HL-60 (cell line): ENCODE results near the gene SCYGR2.

ENCODE experiments used
- DNase-seq, 2 experiments: peaks; one replicate each; pipeline ENCODE4 v3.0.0-alpha.2; 2010 to 2020; ENCODE audit warnings: low read depth in 1 of 2, low spot score in 1 of 2
- H3K27ac ChIP-seq: fragments of 250-450 bp; sonication (Bioruptor Pico); replicated peaks from 2 replicates; pipeline ENCODE4 v1.5.1; 2020; ENCODE audit warnings: mild to moderate bottlenecking, moderate library complexity
- H3K27me3 ChIP-seq: fragments of 250-450 bp; sonication (Bioruptor Pico); 2 replicates; pipeline ENCODE4 v1.5.1; 2021; ENCODE audit warnings: mild to moderate bottlenecking, moderate library complexity; ENCODE audit not compliant: insufficient read depth, poor library complexity, severe bottlenecking
- H3K4me3 ChIP-seq: replicated peaks from 2 replicates; pipeline ENCODE4 v1.5.1; 2011; ENCODE audit warnings: mild to moderate bottlenecking, control low read depth, low read length; ENCODE audit not compliant: insufficient read depth
- GABPA ChIP-seq: IDR thresholded peaks from 2 replicates; pipeline ENCODE4 v1.6.1; 2012; ENCODE audit warnings: low read depth
- POLR2AphosphoS5 ChIP-seq: IDR thresholded peaks from 2 replicates; pipeline ENCODE4 v1.6.1; 2012; ENCODE audit warnings: low read depth
- SPI1 ChIP-seq: IDR thresholded peaks from 2 replicates; pipeline ENCODE4 v1.6.1; 2012; ENCODE audit warnings: low read depth, mild to moderate bottlenecking, borderline replicate concordance
- TF ChIP-seq, protein P1 (sequence below): IDR thresholded peaks from one replicate; pipeline ENCODE4 v1.5.1; 2011; ENCODE audit warnings: low read length, control low read depth, inconsistent platforms; ENCODE audit not compliant: insufficient read depth
- TF ChIP-seq, protein P2 (sequence below): IDR thresholded peaks from 2 replicates; pipeline ENCODE4 v1.6.1; 2012; ENCODE audit warnings: low read depth; ENCODE audit not compliant: insufficient replicate concordance

Gene SCYGR2

DNA sequence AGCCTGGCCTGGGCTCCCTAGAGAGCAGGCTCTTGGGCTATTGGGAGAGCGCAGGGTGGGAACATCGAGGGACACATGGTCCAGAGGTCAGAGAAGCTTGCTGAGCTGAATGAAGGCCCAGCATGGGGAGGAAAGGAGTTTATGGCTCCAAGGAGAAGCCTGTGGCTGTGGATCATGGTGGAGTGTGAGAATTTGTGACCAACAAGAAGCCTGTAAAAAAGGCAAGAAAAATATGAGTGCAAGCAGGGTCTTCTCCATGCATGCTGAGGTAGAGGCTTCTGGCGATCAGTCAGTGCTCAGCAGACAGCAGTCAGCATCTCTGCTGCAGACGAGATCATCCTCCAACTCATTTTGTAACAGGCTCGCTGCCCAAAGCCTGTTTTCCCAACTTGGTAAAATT, 17.2 kb downstream of the SCYGR2 start:
- no peak for DNase-seq
- no peak overlapping the region for H3K4me3 ChIP-seq
- H3K27me3 ChIP-seq, result peaks cover 9% of the 10 kb centered on the region
- H3K27ac ChIP-seq, result no peak overlapping the region
- TF ChIP-seq GABPA, result no peak
- TF ChIP-seq, protein P1, sequence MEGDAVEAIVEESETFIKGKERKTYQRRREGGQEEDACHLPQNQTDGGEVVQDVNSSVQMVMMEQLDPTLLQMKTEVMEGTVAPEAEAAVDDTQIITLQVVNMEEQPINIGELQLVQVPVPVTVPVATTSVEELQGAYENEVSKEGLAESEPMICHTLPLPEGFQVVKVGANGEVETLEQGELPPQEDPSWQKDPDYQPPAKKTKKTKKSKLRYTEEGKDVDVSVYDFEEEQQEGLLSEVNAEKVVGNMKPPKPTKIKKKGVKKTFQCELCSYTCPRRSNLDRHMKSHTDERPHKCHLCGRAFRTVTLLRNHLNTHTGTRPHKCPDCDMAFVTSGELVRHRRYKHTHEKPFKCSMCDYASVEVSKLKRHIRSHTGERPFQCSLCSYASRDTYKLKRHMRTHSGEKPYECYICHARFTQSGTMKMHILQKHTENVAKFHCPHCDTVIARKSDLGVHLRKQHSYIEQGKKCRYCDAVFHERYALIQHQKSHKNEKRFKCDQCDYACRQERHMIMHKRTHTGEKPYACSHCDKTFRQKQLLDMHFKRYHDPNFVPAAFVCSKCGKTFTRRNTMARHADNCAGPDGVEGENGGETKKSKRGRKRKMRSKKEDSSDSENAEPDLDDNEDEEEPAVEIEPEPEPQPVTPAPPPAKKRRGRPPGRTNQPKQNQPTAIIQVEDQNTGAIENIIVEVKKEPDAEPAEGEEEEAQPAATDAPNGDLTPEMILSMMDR, result no peak
- TF ChIP-seq SPI1, result no peak
- no peak for TF ChIP-seq POLR2AphosphoS5
- TF ChIP-seq, protein P2, sequence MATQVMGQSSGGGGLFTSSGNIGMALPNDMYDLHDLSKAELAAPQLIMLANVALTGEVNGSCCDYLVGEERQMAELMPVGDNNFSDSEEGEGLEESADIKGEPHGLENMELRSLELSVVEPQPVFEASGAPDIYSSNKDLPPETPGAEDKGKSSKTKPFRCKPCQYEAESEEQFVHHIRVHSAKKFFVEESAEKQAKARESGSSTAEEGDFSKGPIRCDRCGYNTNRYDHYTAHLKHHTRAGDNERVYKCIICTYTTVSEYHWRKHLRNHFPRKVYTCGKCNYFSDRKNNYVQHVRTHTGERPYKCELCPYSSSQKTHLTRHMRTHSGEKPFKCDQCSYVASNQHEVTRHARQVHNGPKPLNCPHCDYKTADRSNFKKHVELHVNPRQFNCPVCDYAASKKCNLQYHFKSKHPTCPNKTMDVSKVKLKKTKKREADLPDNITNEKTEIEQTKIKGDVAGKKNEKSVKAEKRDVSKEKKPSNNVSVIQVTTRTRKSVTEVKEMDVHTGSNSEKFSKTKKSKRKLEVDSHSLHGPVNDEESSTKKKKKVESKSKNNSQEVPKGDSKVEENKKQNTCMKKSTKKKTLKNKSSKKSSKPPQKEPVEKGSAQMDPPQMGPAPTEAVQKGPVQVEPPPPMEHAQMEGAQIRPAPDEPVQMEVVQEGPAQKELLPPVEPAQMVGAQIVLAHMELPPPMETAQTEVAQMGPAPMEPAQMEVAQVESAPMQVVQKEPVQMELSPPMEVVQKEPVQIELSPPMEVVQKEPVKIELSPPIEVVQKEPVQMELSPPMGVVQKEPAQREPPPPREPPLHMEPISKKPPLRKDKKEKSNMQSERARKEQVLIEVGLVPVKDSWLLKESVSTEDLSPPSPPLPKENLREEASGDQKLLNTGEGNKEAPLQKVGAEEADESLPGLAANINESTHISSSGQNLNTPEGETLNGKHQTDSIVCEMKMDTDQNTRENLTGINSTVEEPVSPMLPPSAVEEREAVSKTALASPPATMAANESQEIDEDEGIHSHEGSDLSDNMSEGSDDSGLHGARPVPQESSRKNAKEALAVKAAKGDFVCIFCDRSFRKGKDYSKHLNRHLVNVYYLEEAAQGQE, result no peak

DNA sequence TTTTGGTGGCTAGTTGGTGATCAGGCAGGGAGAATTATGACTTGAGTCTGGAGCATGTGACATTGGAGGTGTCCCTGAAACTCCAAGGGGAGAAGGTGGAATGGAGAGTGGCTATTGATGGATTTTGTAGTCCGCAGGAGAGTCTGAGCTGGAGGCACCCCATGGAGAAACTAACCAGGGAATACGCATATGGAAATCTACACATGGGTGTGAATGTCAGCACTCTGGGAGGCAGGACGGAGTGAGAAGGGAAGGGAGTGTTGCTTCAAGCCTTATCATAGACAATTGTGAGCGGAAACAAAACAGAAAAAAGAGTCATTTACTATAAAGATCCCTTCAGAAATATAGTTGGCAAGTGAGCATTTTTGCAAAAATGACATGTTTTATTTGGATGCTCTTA, 17.9 kb downstream of the SCYGR2 start:
- no peak overlapping the region for H3K27ac ChIP-seq
- H3K4me3 ChIP-seq, result no peak overlapping the region
- peaks cover 7% of the 10 kb centered on the region for H3K27me3 ChIP-seq
- TF ChIP-seq, protein P1, result no peak
- no peak for TF ChIP-seq GABPA
- TF ChIP-seq, protein P2, result no peak
- no peak for TF ChIP-seq POLR2AphosphoS5
- no peak for TF ChIP-seq SPI1
- no peak for DNase-seq

DNA sequence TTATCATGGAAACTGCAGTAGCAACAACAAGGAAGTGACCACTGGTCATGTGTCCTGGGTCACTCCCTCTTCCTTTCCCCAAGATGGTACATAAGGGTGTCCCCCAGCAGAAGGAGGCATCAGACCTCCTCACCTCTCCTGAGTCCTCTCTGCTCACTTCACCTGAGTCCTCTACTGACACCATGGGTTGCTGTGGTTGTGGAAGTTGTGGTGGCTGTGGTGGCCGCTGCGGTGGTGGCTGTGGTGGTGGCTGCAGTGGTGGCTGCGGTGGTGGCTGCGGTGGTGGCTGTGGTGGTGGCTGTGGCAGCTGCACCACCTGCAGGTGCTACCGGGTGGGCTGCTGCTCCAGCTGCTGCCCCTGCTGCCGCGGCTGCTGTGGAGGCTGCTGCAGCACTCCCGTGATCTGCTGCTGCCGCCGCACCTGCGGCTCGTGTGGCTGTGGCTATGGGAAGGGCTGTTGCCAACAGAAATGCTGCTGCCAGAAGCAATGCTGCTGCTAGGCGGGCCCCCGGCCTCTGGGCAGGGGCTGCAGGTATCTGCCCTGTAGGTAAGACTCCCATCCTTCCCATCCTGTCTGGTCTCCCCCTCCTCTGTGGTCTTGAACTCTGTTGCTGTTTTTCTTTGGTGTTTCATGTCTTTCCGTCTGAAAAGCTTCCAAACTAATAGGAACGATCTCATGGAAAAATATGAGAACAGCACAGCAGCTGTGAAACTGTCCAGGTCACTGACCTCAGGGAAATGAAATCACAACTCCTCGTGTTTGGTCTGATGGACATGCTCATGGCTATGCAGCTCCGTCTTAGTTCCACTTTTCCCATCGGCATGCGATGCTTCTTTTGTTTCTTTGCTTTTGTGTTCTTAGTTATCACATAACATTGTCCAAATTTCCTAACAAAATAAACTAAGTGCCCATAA, 18.9 kb downstream of the SCYGR2 start, which contains the start of gene SCYGR4:
SCYGR4 (plus strand) TSS at position 183 of the 915 bp plus-strand sequence; CDS start at position 183, 0 bp downstream.
- no peak for DNase-seq
- TF ChIP-seq, protein P2, result no peak
- TF ChIP-seq SPI1 (no peak), GABPA (no peak), POLR2AphosphoS5 (no peak)
- TF ChIP-seq, protein P1, result no peak
- Histone ChIP-seq H3K27ac (no peak within 1 kb of the TSS), H3K4me3 (no peak within 1 kb of the TSS), H3K27me3 (peaks cover 7% of the 10 kb centered on the region)
